Peyer's patch (tissue), 4 donors: ENCODE data around the gene SURF1. TPM values are rescaled to one million over a fixed set of nuclear protein-coding genes. Genes with fewer than 3 reads are reported as not detected.

Source experiments
- DNase-seq, 3 donors: peaks; one replicate each; pipeline ENCODE4 v3.0.0-alpha.2; 2017 to 2019
- H3K27ac ChIP-seq, 4 donors: fragments of 200-600 bp; sonication (generic); one replicate each; pipeline ENCODE4 v1.5.1; 2016 to 2019
- H3K27me3 ChIP-seq, 2 donors: fragments of 200-600 bp; sonication (generic); one replicate each; pipeline ENCODE4 v1.5.1; 2019
- H3K36me3 ChIP-seq, 3 donors: fragments of 200-600 bp; sonication (generic); one replicate each; pipeline ENCODE4 v1.5.1; 2016 to 2019
- H3K4me1 ChIP-seq, 4 donors: fragments of 200-600 bp; sonication (generic); one replicate each; pipeline ENCODE4 v1.5.1; 2016 to 2019
- H3K4me3 ChIP-seq, 4 donors: fragments of 200-600 bp; sonication (generic); 1 replicate in 3 of 4; 2 replicates in 1 of 4; pipeline ENCODE4 v1.5.1; 2016 to 2019; ENCODE audit warnings: mild to moderate bottlenecking in 1 of 4
- H3K9me3 ChIP-seq, 4 donors: fragments of 200-600 bp; sonication (generic); one replicate each; pipeline ENCODE4 v1.5.1; 2016 to 2019; ENCODE audit warnings: mild to moderate bottlenecking in 1 of 4
- POLR2A ChIP-seq, 2 donors: fragments of 450-650 bp; IDR thresholded peaks; one replicate each; pipeline ENCODE4 v1.5.1; 2017; ENCODE audit warnings: antibody characterized with exemption in 2 of 2, mild to moderate bottlenecking in 2 of 2, moderate library complexity in 2 of 2
- total RNA-seq, 4 donors: library from RNA; depleted of rRNA; stranded (reverse); fragments of >200 nt; gene quantifications; one replicate each; pipeline ENCODE4 v1.1.0, GENCODE V29; 2016
- TF ChIP-seq, protein P1 (sequence below), 6 experiments: fragments of 450-650 bp in 4 of 6; fragments of 200-600 bp in 2 of 6; sonication (generic) in 1 of 6; IDR thresholded peaks; one replicate each; pipeline ENCODE4 v1.5.1; 2017 to 2019; ENCODE audit warnings: antibody characterized with exemption in 6 of 6, mild to moderate bottlenecking in 3 of 6, moderate library complexity in 1 of 6

The SURF1 gene
- total RNA-seq, 4 donors from 2014 or later: 41.2 to 75.1 (median 53.4) TPM

DNA sequence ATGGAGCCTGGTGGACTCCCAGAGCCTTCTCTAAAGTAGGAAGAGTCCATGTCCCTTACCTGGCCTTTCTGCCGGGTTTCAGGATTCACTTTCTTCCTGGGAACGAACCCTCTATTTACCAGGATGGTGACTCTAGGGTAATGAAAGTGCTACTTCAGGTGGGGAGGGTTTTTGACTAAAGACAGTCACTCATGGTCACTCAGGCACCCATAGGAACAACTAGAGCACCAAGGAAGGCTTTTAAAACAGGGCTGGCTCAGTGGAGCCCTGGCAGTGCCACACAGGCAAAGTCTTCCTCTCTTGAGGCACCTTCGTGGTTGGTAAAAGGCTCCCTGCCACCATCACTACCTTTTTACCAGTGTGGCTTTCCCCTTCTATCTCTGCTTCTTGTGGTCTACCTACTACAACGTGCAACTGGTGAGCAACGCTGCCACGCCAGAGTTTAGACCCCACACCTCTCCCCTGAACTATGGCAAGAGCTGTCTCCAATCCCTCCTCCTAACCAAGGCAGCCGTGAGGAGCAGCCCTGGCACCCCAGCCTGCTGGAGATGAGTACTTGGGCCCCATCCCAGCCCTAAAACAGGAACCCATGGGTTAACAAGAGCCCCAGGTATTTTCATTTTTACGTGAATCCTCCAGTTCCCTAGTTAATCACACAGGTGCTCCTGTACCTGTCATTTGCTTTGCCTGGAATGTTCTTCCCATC, 3.5 kb downstream of the SURF1 start:
- H3K4me1 ChIP-seq: peaks cover 0 to 35% (median 19%) of the 10 kb centered on the region in 4 donors
- TF ChIP-seq, protein P1, sequence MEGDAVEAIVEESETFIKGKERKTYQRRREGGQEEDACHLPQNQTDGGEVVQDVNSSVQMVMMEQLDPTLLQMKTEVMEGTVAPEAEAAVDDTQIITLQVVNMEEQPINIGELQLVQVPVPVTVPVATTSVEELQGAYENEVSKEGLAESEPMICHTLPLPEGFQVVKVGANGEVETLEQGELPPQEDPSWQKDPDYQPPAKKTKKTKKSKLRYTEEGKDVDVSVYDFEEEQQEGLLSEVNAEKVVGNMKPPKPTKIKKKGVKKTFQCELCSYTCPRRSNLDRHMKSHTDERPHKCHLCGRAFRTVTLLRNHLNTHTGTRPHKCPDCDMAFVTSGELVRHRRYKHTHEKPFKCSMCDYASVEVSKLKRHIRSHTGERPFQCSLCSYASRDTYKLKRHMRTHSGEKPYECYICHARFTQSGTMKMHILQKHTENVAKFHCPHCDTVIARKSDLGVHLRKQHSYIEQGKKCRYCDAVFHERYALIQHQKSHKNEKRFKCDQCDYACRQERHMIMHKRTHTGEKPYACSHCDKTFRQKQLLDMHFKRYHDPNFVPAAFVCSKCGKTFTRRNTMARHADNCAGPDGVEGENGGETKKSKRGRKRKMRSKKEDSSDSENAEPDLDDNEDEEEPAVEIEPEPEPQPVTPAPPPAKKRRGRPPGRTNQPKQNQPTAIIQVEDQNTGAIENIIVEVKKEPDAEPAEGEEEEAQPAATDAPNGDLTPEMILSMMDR (IDR thresholded peaks at IDR 0.05): no peak
- no peak for TF ChIP-seq POLR2A (IDR thresholded peaks at IDR 0.05)
- no peaks in the 10 kb centered on the region for H3K9me3 ChIP-seq
- no peak overlapping the region for H3K4me3 ChIP-seq
- H3K27ac ChIP-seq: no peak overlapping the region
- no peaks in the 10 kb centered on the region for H3K27me3 ChIP-seq
- DNase-seq: no peak
- H3K36me3 ChIP-seq: peaks cover 0 to 50% (median 3%) of the 10 kb centered on the region in 3 donors

DNA sequence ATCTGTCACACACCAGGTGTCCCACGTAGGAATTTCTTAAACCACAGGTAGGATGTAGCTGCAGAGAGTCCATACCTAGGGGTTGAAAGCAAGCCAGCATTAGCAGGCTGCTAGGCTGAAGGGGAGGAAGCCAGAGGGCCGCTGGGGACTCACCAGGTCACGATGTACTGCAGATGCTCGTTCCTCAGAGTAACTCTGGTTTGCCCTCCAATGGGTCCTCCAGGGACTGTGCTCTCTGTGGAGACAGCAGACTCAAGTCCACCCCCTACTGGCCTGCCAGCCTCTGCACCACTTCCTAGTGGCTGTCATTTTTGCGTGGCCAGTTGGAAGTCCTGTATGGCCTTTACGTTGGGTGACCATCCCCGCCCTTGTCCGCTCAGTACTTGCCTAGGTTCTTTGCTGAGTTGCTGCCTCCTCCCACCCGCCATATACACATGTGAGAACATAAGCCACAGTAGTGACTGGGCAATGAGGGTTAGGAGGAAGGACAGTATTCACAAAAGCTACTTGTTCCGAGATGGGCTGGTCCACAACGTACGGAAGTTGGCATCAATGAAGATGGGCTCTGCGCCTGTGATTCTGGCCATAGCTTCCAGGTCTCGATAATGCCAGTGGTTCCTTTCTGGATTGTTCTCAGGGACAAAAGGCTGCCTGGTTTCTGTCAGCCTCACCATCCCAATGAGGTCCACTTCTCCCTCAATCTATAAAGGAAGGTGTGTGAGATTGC, 4.2 kb downstream of the SURF1 start:
- no peak for TF ChIP-seq POLR2A (IDR thresholded peaks at IDR 0.05)
- TF ChIP-seq, protein P1 (IDR thresholded peaks at IDR 0.05): peak in 4 of 6 experiments; percentile 42 to 63 (median 56)
- peak in 2 of 3 donors; percentile 39 to 67 for DNase-seq
- H3K36me3 ChIP-seq: peaks cover 0 to 50% (median 3%) of the 10 kb centered on the region in 3 donors

DNA sequence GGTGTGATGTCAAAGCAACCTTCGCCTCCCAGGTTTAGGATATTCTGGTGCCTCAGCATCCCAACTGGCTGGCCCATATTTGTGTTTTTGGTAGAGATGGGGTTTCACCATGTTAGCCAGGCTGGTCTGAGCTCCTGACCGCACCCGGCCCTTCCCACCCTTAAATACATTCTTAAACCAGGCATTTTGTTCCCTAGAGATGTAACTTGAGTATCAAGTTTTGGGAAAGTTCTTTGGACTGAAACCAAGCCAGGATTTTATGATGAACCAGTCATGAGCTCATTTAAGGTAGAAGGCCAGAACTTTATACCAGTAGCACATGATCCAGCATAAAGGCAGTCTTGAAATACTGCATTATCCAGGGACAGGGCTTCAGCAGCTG, 4.8 kb downstream of the SURF1 start:
- no peak for DNase-seq
- H3K4me1 ChIP-seq: peaks cover 0 to 31% (median 23%) of the 10 kb centered on the region in 4 donors
- no peak for TF ChIP-seq POLR2A (IDR thresholded peaks at IDR 0.05)
- TF ChIP-seq, protein P1 (IDR thresholded peaks at IDR 0.05): no peak
- H3K9me3 ChIP-seq: no peaks in the 10 kb centered on the region
- H3K27me3 ChIP-seq: no peaks in the 10 kb centered on the region
- H3K27ac ChIP-seq: no peak overlapping the region
- peaks cover 0 to 50% (median 3%) of the 10 kb centered on the region in 3 donors for H3K36me3 ChIP-seq
- H3K4me3 ChIP-seq: no peak overlapping the region

More for the DNA sequence above, 4.2 kb downstream of the SURF1 start:
- Histone ChIP-seq H3K4me3 (no peak overlapping the region), H3K27ac (no peak overlapping the region), H3K4me1 (peaks cover 0 to 29% (median 20%) of the 10 kb centered on the region in 4 donors), H3K9me3 (no peaks in the 10 kb centered on the region), H3K27me3 (no peaks in the 10 kb centered on the region)

DNA sequence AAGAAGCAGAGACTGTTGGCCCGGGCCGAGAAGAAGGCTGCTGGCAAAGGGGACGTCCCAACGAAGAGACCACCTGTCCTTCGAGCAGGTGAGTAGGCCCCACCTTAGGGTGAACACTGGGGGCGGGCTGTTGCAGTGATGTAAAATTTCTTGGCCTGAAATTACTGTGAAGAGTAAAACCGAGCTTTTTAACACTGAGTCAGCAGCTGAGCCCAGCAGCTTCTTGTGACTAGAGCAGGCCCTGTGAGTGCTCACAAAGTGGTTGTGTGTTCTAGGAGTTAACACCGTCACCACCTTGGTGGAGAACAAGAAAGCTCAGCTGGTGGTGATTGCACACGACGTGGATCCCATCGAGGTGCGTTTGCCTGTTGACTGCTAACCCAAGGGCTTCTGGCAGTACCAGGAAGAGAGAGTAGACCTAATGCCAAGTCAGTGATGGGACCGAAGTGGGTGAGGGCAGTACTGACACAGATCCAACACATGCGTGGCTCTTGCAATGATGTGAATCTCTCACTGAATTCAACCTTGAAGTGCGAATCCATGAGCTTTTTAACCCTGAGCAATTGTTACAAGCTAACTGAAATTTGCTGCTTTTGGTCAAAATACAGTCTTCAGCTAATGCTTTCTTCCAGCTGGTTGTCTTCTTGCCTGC, 6.2 kb downstream of the SURF1 start:
- TF ChIP-seq POLR2A (IDR thresholded peaks at IDR 0.05): no peak
- TF ChIP-seq, protein P1 (IDR thresholded peaks at IDR 0.05): no peak
- Histone ChIP-seq H3K9me3 (no peaks in the 10 kb centered on the region), H3K27ac (no peak overlapping the region), H3K4me1 (peaks cover 0 to 33% (median 22%) of the 10 kb centered on the region in 4 donors), H3K36me3 (peaks cover 0 to 58% (median 3%) of the 10 kb centered on the region in 3 donors), H3K27me3 (no peaks in the 10 kb centered on the region), H3K4me3 (no peak overlapping the region)
- no peak for DNase-seq

DNA sequence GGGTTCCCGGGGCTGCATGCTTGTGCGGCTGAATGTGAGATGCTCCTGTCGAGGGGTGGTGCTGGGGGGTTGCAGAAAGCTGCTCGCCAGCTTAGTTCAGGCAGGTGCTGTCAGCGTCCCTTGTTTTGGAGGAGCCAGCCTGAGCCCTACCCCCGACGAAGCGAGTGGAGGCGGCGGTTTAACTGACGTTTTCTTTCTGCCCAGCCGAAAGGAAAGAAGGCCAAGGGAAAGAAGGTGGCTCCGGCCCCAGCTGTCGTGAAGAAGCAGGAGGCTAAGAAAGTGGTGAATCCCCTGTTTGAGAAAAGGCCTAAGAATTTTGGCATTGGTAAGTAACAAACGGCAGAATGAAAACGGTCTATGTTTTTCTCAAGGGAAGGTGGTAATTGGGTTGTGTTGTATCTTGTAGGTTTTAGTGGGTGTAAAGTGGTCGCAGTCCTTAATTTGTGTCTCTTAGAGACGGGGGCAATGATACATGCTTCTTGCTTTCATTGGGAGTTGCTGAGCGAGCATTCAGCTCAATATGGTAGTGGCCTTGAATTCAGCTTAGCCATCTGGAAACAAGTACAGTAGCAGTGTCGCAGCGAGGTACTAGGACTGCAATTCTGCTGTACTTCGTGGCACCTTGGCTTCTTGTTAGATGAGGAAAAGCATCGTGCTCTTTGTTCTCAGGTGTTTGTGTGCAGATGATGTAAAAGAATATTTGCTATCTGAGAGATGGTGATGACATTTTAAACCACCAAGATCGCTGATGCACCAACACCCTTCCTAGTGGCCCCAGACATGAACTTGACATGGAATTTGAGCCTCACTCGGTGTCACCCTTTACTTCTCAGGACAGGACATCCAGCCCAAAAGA, 7.3 kb downstream of the SURF1 start:
- Histone ChIP-seq H3K4me3 (peak overlapping the region; percentile 84 to 99 (median 94)), H3K27ac (peak overlapping the region; percentile 87 to 92 (median 90)), H3K36me3 (peaks cover 0 to 68% (median 3%) of the 10 kb centered on the region in 3 donors), H3K4me1 (peaks cover 0 to 28% (median 22%) of the 10 kb centered on the region in 4 donors), H3K27me3 (no peaks in the 10 kb centered on the region), H3K9me3 (no peaks in the 10 kb centered on the region)
- DNase-seq: no peak
- TF ChIP-seq, protein P1 (IDR thresholded peaks at IDR 0.05): no peak
- TF ChIP-seq POLR2A (IDR thresholded peaks at IDR 0.05): no peak
